ENCODE data around the gene CD27.
"Not testable (repeated sequence)": the region's sequence is repeated elsewhere in the genome, so short reads cannot be mapped to it uniquely, and the experiment has no call there.

Gene CD27

GRCh38 chr12:6423267-6424007 is 21.3 kb upstream of the CD27 start:
- H3K36me3 ChIP-seq (ENCODE audit: control insufficient read depth in 5 of 5, insufficient read depth in 5 of 5, low read length in 5 of 5) = no peaks in the 10 kb centered on the region
- no peaks in the 10 kb centered on the region for H3K27me3 ChIP-seq (ENCODE audit: control insufficient read depth in 5 of 5, insufficient read depth in 4 of 5, low read length in 5 of 5)
- no peak overlapping the region for H3K27ac ChIP-seq (ENCODE audit: low read depth, low read length)
- H3K9me3 ChIP-seq (ENCODE audit: control insufficient read depth in 5 of 5, low read length in 5 of 5) = no peaks in the 10 kb centered on the region
- peaks cover 2 to 11% (median 9%) of the 10 kb centered on the region in 5 donors for H3K4me1 ChIP-seq (ENCODE audit: control insufficient read depth in 5 of 5, insufficient read depth in 5 of 5, low read length in 5 of 5)
- H3K9ac ChIP-seq (ENCODE audit: low read length in 5 of 5) = no peak overlapping the region
- H3K4me3 ChIP-seq (ENCODE audit: low read depth in 1 of 5, low read length in 5 of 5) = peak overlapping the region in 2 of 5 donors; percentile 28 to 31

- H3K9me3 ChIP-seq (ENCODE audit: control insufficient read depth in 5 of 5, low read length in 5 of 5) = no peaks in the 10 kb centered on the region
- H3K36me3 ChIP-seq (ENCODE audit: control insufficient read depth in 5 of 5, insufficient read depth in 5 of 5, low read length in 5 of 5) = no peaks in the 10 kb centered on the region
- no peak overlapping the region for H3K27ac ChIP-seq (ENCODE audit: low read depth, low read length)
- H3K27me3 ChIP-seq (ENCODE audit: control insufficient read depth in 5 of 5, insufficient read depth in 4 of 5, low read length in 5 of 5) = no peaks in the 10 kb centered on the region
- no peak overlapping the region for H3K9ac ChIP-seq (ENCODE audit: low read length in 5 of 5)
- peak overlapping the region in 2 of 5 donors; percentile 28 to 31 for H3K4me3 ChIP-seq (ENCODE audit: low read depth in 1 of 5, low read length in 5 of 5)
- H3K4me1 ChIP-seq (ENCODE audit: control insufficient read depth in 5 of 5, insufficient read depth in 5 of 5, low read length in 5 of 5) = peaks cover 2 to 11% (median 9%) of the 10 kb centered on the region in 5 donors
These were observed 20.8 kb upstream of the CD27 start for GRCh38 chr12:6424008-6424347.

GRCh38 chr12:6424866-6425265 is 19.9 kb upstream of the CD27 start:
- Histone ChIP-seq H3K4me1 (ENCODE audit: control insufficient read depth in 5 of 5, insufficient read depth in 5 of 5, low read length in 5 of 5) (peaks cover 2 to 12% (median 9%) of the 10 kb centered on the region in 5 donors), H3K36me3 (ENCODE audit: control insufficient read depth in 5 of 5, insufficient read depth in 5 of 5, low read length in 5 of 5) (no peaks in the 10 kb centered on the region), H3K9ac (ENCODE audit: low read length in 5 of 5) (no peak overlapping the region), H3K9me3 (ENCODE audit: control insufficient read depth in 5 of 5, low read length in 5 of 5) (no peaks in the 10 kb centered on the region), H3K27ac (ENCODE audit: low read depth, low read length) (no peak overlapping the region), H3K4me3 (ENCODE audit: low read depth in 1 of 5, low read length in 5 of 5) (no peak overlapping the region), H3K27me3 (ENCODE audit: control insufficient read depth in 5 of 5, insufficient read depth in 4 of 5, low read length in 5 of 5) (no peaks in the 10 kb centered on the region)

GRCh38 chr12:6425590-6426531 is 18.9 kb upstream of the CD27 start:
- no peaks in the 10 kb centered on the region for H3K36me3 ChIP-seq (ENCODE audit: control insufficient read depth in 5 of 5, insufficient read depth in 5 of 5, low read length in 5 of 5)
- H3K27ac ChIP-seq (ENCODE audit: low read depth, low read length) = no peak overlapping the region
- H3K27me3 ChIP-seq (ENCODE audit: control insufficient read depth in 5 of 5, insufficient read depth in 4 of 5, low read length in 5 of 5) = no peaks in the 10 kb centered on the region
- H3K9ac ChIP-seq (ENCODE audit: low read length in 5 of 5) = no peak overlapping the region
- H3K9me3 ChIP-seq (ENCODE audit: control insufficient read depth in 5 of 5, low read length in 5 of 5) = no peaks in the 10 kb centered on the region
- peaks cover 9 to 19% (median 18%) of the 10 kb centered on the region in 5 donors for H3K4me1 ChIP-seq (ENCODE audit: control insufficient read depth in 5 of 5, insufficient read depth in 5 of 5, low read length in 5 of 5)
- H3K4me3 ChIP-seq (ENCODE audit: low read depth in 1 of 5, low read length in 5 of 5) = no peak overlapping the region

GRCh38 chr12:6426882-6427671 is 17.7 kb upstream of the CD27 start:
- H3K9ac ChIP-seq (ENCODE audit: low read length in 5 of 5) = no peak overlapping the region
- H3K4me3 ChIP-seq (ENCODE audit: low read depth in 1 of 5, low read length in 5 of 5) = no peak overlapping the region
- H3K36me3 ChIP-seq (ENCODE audit: control insufficient read depth in 5 of 5, insufficient read depth in 5 of 5, low read length in 5 of 5) = no peaks in the 10 kb centered on the region
- no peak overlapping the region for H3K27ac ChIP-seq (ENCODE audit: low read depth, low read length)
- peaks cover 12 to 27% (median 22%) of the 10 kb centered on the region in 5 donors for H3K4me1 ChIP-seq (ENCODE audit: control insufficient read depth in 5 of 5, insufficient read depth in 5 of 5, low read length in 5 of 5)
- H3K27me3 ChIP-seq (ENCODE audit: control insufficient read depth in 5 of 5, insufficient read depth in 4 of 5, low read length in 5 of 5) = no peaks in the 10 kb centered on the region
- H3K9me3 ChIP-seq (ENCODE audit: control insufficient read depth in 5 of 5, low read length in 5 of 5) = no peaks in the 10 kb centered on the region

- H3K27ac ChIP-seq (ENCODE audit: low read depth, low read length); H3K27me3 ChIP-seq (ENCODE audit: control insufficient read depth in 5 of 5, insufficient read depth in 4 of 5, low read length in 5 of 5); H3K9ac ChIP-seq (ENCODE audit: low read length in 5 of 5); H3K36me3 ChIP-seq (ENCODE audit: control insufficient read depth in 5 of 5, insufficient read depth in 5 of 5, low read length in 5 of 5); H3K9me3 ChIP-seq (ENCODE audit: control insufficient read depth in 5 of 5, low read length in 5 of 5); H3K4me3 ChIP-seq (ENCODE audit: low read depth in 1 of 5, low read length in 5 of 5): not testable (repeated sequence)
- H3K4me1 ChIP-seq (ENCODE audit: control insufficient read depth in 5 of 5, insufficient read depth in 5 of 5, low read length in 5 of 5) = peaks cover 12 to 27% (median 22%) of the 10 kb centered on the region in 5 donors
These were observed 17.0 kb upstream of the CD27 start for GRCh38 chr12:6427796-6428195.

GRCh38 chr12:6428326-6428725 is 16.4 kb upstream of the CD27 start:
- Histone ChIP-seq H3K9me3 (ENCODE audit: control insufficient read depth in 5 of 5, low read length in 5 of 5) (no peaks in the 10 kb centered on the region), H3K27ac (ENCODE audit: low read depth, low read length) (no peak overlapping the region), H3K27me3 (ENCODE audit: control insufficient read depth in 5 of 5, insufficient read depth in 4 of 5, low read length in 5 of 5) (no peaks in the 10 kb centered on the region), H3K9ac (ENCODE audit: low read length in 5 of 5) (no peak overlapping the region), H3K4me3 (ENCODE audit: low read depth in 1 of 5, low read length in 5 of 5) (no peak overlapping the region), H3K36me3 (ENCODE audit: control insufficient read depth in 5 of 5, insufficient read depth in 5 of 5, low read length in 5 of 5) (no peaks in the 10 kb centered on the region), H3K4me1 (ENCODE audit: control insufficient read depth in 5 of 5, insufficient read depth in 5 of 5, low read length in 5 of 5) (peaks cover 12 to 25% (median 20%) of the 10 kb centered on the region in 5 donors)

GRCh38 chr12:6430124-6430989 is 14.4 kb upstream of the CD27 start:
- peak overlapping the region; percentile 38 to 60 (median 56) for H3K4me3 ChIP-seq (ENCODE audit: low read depth in 1 of 5, low read length in 5 of 5)
- no peaks in the 10 kb centered on the region for H3K9me3 ChIP-seq (ENCODE audit: control insufficient read depth in 5 of 5, low read length in 5 of 5)
- no peaks in the 10 kb centered on the region for H3K27me3 ChIP-seq (ENCODE audit: control insufficient read depth in 5 of 5, insufficient read depth in 4 of 5, low read length in 5 of 5)
- H3K9ac ChIP-seq (ENCODE audit: low read length in 5 of 5) = peak overlapping the region in 4 of 5 donors; percentile 28 to 59 (median 46)
- H3K4me1 ChIP-seq (ENCODE audit: control insufficient read depth in 5 of 5, insufficient read depth in 5 of 5, low read length in 5 of 5) = peaks cover 10 to 17% (median 13%) of the 10 kb centered on the region in 5 donors
- peak overlapping the region; percentile 81 for H3K27ac ChIP-seq (ENCODE audit: low read depth, low read length)
- no peaks in the 10 kb centered on the region for H3K36me3 ChIP-seq (ENCODE audit: control insufficient read depth in 5 of 5, insufficient read depth in 5 of 5, low read length in 5 of 5)

- Histone ChIP-seq H3K27ac (ENCODE audit: low read depth, low read length) (no peak overlapping the region), H3K27me3 (ENCODE audit: control insufficient read depth in 5 of 5, insufficient read depth in 4 of 5, low read length in 5 of 5) (no peaks in the 10 kb centered on the region), H3K9me3 (ENCODE audit: control insufficient read depth in 5 of 5, low read length in 5 of 5) (no peaks in the 10 kb centered on the region), H3K36me3 (ENCODE audit: control insufficient read depth in 5 of 5, insufficient read depth in 5 of 5, low read length in 5 of 5) (no peaks in the 10 kb centered on the region), H3K4me3 (ENCODE audit: low read depth in 1 of 5, low read length in 5 of 5) (no peak overlapping the region), H3K9ac (ENCODE audit: low read length in 5 of 5) (no peak overlapping the region), H3K4me1 (ENCODE audit: control insufficient read depth in 5 of 5, insufficient read depth in 5 of 5, low read length in 5 of 5) (peaks cover 10 to 17% (median 13%) of the 10 kb centered on the region in 5 donors)
These were observed 11.8 kb upstream of the CD27 start for GRCh38 chr12:6432991-6433390.

Data from subcutaneous abdominal adipose tissue (tissue), 5 donors.